ENCODE data around the gene EFNB3. TPM values are rescaled to one million over a fixed set of nuclear protein-coding genes. Genes with fewer than 3 reads are reported as not detected.

The EFNB3 gene
- total RNA-seq, 1 donor, result 0.43 TPM

DNA sequence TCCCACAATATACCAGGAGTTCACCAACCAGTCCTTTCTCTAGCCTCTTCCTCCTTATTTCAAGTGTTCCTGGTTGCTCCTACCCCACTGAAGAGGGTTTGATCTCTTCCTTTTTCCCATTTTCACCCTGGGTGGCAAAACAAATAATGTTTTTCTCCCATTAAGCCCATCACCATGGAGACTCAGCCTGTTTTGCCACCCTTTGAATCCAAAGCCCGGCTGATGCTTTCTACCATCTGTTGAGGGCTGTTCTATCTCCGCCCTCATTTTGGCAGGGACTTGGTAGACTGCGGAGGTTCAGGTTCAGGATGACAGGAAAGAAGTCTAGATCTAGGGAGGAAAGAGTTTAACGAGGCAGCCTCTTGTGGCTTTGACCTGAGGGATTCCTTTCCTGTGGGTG is 15.1 kb downstream of the EFNB3 start:
- no peak overlapping the region for H3K4me3 ChIP-seq (ENCODE audit: low read depth, low read length)
- DNase-seq (ENCODE audit: low read depth), result no peak
- TF ChIP-seq, protein P1, sequence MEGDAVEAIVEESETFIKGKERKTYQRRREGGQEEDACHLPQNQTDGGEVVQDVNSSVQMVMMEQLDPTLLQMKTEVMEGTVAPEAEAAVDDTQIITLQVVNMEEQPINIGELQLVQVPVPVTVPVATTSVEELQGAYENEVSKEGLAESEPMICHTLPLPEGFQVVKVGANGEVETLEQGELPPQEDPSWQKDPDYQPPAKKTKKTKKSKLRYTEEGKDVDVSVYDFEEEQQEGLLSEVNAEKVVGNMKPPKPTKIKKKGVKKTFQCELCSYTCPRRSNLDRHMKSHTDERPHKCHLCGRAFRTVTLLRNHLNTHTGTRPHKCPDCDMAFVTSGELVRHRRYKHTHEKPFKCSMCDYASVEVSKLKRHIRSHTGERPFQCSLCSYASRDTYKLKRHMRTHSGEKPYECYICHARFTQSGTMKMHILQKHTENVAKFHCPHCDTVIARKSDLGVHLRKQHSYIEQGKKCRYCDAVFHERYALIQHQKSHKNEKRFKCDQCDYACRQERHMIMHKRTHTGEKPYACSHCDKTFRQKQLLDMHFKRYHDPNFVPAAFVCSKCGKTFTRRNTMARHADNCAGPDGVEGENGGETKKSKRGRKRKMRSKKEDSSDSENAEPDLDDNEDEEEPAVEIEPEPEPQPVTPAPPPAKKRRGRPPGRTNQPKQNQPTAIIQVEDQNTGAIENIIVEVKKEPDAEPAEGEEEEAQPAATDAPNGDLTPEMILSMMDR (IDR thresholded peaks at IDR 0.05; ENCODE audit: insufficient read depth, low read depth, low read length), result no peak

DNA sequence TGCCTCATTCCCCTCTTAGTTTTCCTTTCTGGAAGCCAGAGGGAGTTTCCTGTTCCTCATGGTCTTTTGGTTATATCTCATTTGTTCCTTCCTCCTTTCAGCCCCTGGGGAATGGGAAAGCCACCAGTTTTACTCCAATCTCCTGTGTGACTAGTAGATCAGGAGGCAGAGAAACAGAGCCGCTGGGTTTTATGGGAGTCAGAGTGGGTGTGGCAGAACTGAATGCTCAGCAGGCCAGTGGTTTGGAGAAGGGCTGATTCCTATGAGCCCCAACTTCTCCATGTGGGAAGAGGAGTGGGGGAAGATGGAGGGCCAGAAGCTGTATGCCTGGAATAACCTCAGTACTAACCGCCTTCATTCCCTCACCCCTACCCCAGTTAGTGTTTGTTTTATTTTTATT is 16.6 kb downstream of the EFNB3 start:
- TF ChIP-seq, protein P1 (IDR thresholded peaks at IDR 0.05; ENCODE audit: insufficient read depth, low read depth, low read length), result no peak
- no peak for DNase-seq (ENCODE audit: low read depth)
- no peak overlapping the region for H3K4me3 ChIP-seq (ENCODE audit: low read depth, low read length)

DNA sequence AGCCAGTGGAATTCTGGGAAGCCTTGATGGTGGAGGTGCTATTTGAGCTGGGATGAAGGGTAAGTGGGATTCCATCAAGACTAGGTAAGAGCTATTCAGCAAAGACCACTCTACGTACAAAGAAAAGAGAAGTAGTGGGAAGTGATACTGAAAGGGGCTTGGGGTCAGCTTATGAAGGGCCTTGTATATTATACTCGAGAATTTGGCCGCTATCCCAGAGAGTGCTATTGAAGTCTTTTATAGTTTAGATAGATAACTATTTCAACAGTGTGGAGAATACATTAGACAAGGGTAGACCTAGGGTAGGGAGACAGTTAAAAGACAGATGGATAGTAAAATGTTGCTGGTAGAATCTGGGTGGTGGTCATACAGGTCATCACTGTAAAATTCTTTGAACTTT is 22.9 kb downstream of the EFNB3 start:
- no peak for DNase-seq (ENCODE audit: low read depth)
- TF ChIP-seq, protein P1 (IDR thresholded peaks at IDR 0.05; ENCODE audit: insufficient read depth, low read depth, low read length), result no peak
- H3K4me3 ChIP-seq (ENCODE audit: low read depth, low read length), result no peak overlapping the region

DNA sequence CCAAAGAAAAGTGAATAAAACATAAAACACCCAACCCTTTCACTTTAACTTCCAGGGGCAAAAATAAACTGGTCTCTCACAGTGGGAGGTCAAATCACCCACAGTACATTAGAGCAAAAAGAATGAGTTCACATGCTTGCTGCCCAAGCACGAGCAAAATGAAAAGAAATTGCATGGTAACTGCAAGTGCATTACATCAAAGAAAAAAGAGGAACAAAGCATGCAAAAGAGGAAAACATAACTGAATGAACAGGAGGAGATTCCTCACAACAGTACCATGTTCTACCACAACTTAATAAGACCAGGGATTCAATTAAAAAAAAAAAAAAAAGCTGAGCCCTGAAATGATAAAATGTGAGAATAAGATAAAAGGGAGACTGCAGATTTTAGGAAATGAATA is 24.8 kb downstream of the EFNB3 start:
- DNase-seq (ENCODE audit: low read depth), result no peak
- no peak overlapping the region for H3K4me3 ChIP-seq (ENCODE audit: low read depth, low read length)
- TF ChIP-seq, protein P1 (IDR thresholded peaks at IDR 0.05; ENCODE audit: insufficient read depth, low read depth, low read length), result no peak

DNA sequence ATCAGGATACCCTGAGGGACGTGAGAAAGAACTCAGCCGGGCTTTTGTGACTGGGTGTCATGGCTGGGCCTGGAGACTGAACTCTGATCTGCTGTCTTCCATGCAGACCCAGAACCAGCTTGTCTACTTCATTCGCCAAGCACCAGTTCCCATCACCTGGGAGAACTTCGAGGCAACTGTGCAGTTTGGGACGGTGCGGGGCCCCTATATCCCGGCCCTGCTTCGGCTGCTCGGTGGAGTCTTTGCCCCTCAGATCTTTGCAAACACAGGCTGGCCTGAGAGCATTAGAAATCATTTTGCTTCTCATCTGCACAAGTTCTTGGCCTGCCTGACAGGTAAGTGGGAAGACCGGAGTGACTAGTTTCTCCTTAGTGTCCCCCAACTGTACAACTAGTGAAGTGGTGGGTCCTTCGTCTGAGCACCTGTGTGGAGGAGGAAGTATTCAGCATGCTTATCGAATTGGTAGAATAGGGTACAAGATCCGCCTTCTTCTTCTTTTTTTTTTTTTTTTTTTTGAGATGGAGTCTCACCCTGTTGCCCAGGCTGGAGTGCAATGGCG is 28.1 kb downstream of the EFNB3 start:
- no peak overlapping the region for H3K4me3 ChIP-seq (ENCODE audit: low read depth, low read length)
- no peak for DNase-seq (ENCODE audit: low read depth)
- TF ChIP-seq, protein P1 (IDR thresholded peaks at IDR 0.05; ENCODE audit: insufficient read depth, low read depth, low read length), result no peak

DNA sequence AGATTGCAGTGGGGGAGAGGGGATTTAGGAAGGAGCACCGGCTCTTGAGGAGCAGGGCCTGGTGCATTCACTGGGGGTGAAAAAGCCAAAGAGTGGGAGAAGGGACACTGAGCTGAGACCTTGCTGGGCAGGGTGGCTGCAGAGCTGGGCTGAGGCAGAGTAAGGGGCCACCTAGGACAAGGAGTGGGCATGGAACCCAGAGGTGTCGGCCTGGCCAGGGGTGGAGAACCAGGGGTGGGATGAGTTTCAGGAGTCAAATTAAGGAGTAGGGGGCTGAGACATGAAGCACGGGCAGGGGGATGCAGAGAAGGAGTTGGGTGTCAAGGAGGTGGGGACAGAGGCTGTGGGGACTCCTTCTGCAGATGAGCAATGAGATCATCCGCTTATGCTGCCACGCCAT is 32.6 kb downstream of the EFNB3 start:
- TF ChIP-seq, protein P1 (IDR thresholded peaks at IDR 0.05; ENCODE audit: insufficient read depth, low read depth, low read length), result no peak
- DNase-seq (ENCODE audit: low read depth), result no peak
- H3K4me3 ChIP-seq (ENCODE audit: low read depth, low read length), result no peak overlapping the region

DNA sequence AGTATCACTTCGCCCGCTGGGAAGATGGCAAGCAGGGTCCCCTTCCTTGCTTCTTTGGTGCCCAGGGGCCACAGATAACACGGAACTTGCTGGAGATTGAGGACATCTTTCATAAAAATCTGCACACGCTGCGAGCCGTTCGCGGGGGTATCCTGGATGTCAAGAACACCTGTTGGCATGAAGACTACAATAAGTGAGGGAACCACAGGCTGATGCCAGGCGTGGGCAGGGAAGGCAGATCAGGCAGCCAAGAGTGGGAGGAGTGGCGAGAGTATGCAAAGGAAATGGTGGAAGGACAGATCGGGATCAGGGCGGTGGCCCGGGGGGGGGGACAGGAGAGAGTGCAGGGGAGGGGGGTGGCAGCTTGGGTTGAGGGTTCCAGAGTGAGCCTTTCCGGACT is 34.7 kb downstream of the EFNB3 start:
- H3K4me3 ChIP-seq (ENCODE audit: low read depth, low read length), result no peak overlapping the region
- TF ChIP-seq, protein P1 (IDR thresholded peaks at IDR 0.05; ENCODE audit: insufficient read depth, low read depth, low read length), result no peak
- DNase-seq (ENCODE audit: low read depth), result no peak
